Fibroblast of the aortic adventitia (primary cell): ENCODE data around the gene GZMA. TPM values are rescaled to one million over a fixed set of nuclear protein-coding genes. Genes with fewer than 3 reads are reported as not detected.

Source experiments
- DNase-seq: peaks from one replicate; pipeline ENCODE4 v3.0.0-alpha.2; 2010; ENCODE audit warnings: low read depth
- H3K4me3 ChIP-seq: 2 replicates; pipeline ENCODE4 v1.5.1; 2011; ENCODE audit warnings: low read depth, mild to moderate bottlenecking, control low read depth, low read length, moderate library complexity
- CTCF ChIP-seq: IDR thresholded peaks from 2 replicates; pipeline ENCODE4 v1.5.1; 2011; ENCODE audit warnings: mild to moderate bottlenecking, low read length, control low read depth, inconsistent platforms; ENCODE audit not compliant: insufficient read depth
- total RNA-seq: library from RNA; depleted of rRNA; stranded (reverse); fragments of >200 nt; gene quantifications from 2 replicates; pipeline ENCODE4 v1.2.3, GENCODE V29; 2012; ENCODE audit warnings: low replicate concordance

The GZMA gene
- total RNA-seq, result not detected in 2 replicates

DNA sequence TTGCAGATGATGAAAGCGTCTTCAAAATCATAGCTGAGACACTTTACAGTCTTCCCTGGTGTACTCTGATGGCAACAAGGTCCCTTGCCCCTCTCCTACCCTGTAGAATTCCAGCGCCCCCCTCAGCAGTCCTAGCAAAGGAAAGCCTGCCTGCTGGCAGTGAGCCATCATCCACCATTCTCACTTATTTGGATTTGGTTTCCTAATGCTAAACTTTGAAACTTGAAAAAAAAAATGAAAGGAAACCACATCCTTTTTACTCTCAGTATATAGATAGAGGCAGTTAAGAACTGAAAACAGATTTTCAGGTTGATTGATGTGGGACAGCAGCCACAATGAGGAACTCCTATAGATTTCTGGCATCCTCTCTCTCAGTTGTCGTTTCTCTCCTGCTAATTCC is at the start of gene GZMA:
GZMA (plus strand) TSS at position 299 of the 400 bp plus-strand sequence; CDS start at position 336, 37 bp downstream.
- TF ChIP-seq CTCF, result no peak
- no peak for DNase-seq
- H3K4me3 ChIP-seq, result no peak within 1 kb of the TSS

- TF ChIP-seq CTCF, result no peak
- no peak overlapping the region for H3K4me3 ChIP-seq
- no peak for DNase-seq
These were observed 47.3 kb upstream of the GZMA start for GRCh38 chr5:55055183-55055582.

GRCh38 chr5:55062039-55062779 is 40.2 kb upstream of the GZMA start:
- H3K4me3 ChIP-seq, result no peak overlapping the region
- no peak for TF ChIP-seq CTCF
- no peak for DNase-seq

- no peak for TF ChIP-seq CTCF
- H3K4me3 ChIP-seq, result no peak overlapping the region
- peak; percentile 39 for DNase-seq
These were observed 39.1 kb upstream of the GZMA start for GRCh38 chr5:55063220-55063863.

DNA sequence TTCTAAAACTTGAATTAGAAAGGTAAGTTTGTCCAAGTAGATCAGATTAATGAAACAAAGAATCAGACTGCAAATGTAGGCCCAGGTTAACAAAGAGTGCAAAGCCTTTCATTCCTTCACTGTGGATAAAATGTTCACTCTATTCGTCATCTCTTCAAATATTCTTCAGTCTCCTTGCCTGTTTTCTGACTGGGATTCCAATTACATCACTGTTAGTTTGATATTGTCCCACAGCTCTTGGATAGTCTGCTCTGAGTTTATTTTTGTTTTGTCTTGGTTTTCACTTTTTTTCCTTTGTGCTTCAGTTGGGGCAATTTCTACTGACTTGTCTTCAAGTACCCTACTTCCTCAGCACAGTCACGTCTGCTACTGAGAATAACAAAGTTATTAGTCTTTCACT is 38.5 kb upstream of the GZMA start:
- peak; percentile 33 for DNase-seq
- no peak for TF ChIP-seq CTCF
- H3K4me3 ChIP-seq, result no peak overlapping the region

DNA sequence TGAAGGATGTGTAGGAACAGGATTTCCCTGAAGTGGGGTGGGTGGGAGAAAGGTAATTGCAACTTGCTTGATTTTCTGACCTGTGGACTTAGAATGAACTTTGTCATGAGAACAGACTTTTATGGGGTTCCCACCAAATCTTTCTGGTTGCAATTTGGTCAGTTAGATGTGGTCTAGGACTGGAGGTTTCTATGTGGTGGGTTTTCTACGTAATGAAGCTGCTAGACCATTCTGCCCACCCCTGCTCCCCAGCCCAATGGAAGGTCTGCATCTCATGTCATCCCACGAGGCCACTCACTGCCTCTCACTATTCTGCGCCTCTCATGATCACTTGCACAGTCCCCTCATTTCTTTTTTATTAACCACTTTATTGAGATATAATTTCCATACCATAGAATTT is 37.9 kb upstream of the GZMA start:
- TF ChIP-seq CTCF, result no peak
- no peak overlapping the region for H3K4me3 ChIP-seq
- no peak for DNase-seq
